Right atrium auricular region (tissue), 2 donors: ENCODE measurements around the gene EAF1. TPM values are rescaled to one million over a fixed set of nuclear protein-coding genes. Genes with fewer than 3 reads are reported as not detected.

Source experiments
- DNase-seq: peaks from one replicate; pipeline ENCODE4 v3.0.0-alpha.2; 2019; ENCODE audit warnings: low spot score
- H3K27ac ChIP-seq, 2 donors: fragments of 200-600 bp; sonication (generic); 1 replicate in 1 of 2; 2 replicates in 1 of 2; pipeline ENCODE4 v1.5.1; 2016 to 2019
- H3K27me3 ChIP-seq, 2 donors: fragments of 200-600 bp; sonication (generic); one replicate each; pipeline versions ENCODE4 v1.5.1 to v1.6.0; 2017 to 2019
- H3K36me3 ChIP-seq: fragments of 200-600 bp; sonication (generic); one replicate; pipeline ENCODE4 v1.5.1; 2016
- H3K4me1 ChIP-seq, 2 donors: fragments of 200-600 bp; sonication (generic); one replicate each; pipeline versions ENCODE4 v1.5.1 to v1.6.0; 2017 to 2019
- H3K4me3 ChIP-seq, 2 donors: fragments of 200-600 bp; sonication (generic); 1 replicate in 1 of 2; 2 replicates in 1 of 2; pipeline ENCODE4 v1.5.1; 2017 to 2019; ENCODE audit warnings: mild to moderate bottlenecking in 1 of 2, moderate library complexity in 1 of 2
- H3K9me3 ChIP-seq, 2 donors: fragments of 200-600 bp; sonication (generic); one replicate each; pipeline ENCODE4 v1.5.1; 2019
- total RNA-seq, 2 donors: library from RNA; depleted of rRNA; stranded (reverse); fragments of >200 nt; gene quantifications; one replicate each; pipeline ENCODE4 v1.1.0, GENCODE V29; 2016
- TF ChIP-seq, protein P1 (sequence below), 2 donors: fragments of 200-600 bp; sonication (generic); IDR thresholded peaks; one replicate each; pipeline ENCODE4 v1.5.1; 2019; ENCODE audit warnings: antibody characterized with exemption in 2 of 2

Gene EAF1
- total RNA-seq, 2 donors from 2014 or later: 9.7 to 13.2 TPM

DNA sequence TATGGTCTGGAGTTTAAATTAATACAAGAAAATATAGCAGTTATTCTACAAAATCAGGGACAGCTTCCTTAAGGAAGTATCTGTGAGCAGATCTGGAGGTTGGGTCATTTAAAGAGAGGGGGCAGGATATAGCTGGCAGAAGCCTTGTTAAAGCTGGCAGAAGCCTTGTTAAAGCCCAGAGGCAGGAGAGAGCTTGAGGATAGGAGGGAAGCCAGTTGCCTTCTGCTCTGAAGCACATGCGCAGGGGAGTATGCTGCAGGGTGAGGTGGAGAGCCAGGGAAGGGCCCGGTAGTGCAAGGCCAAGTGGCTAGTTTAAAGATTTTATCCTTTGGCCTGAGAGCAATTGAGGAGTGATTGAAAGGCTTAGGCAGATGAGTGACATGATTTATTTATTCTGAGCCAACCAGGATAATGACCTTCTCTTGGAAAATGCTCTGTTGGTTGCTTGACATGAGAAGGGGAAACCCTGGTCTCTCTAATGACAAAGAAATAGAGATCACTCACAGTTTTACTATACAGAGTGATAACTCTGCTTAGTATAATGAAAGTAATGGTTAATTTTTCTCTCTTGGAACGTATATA is 3.9 kb downstream of the EAF1 start:
- Histone ChIP-seq H3K36me3 (peaks cover 31% of the 10 kb centered on the region), H3K4me1 (peaks cover 0 to 23% of the 10 kb centered on the region in 2 donors)

DNA sequence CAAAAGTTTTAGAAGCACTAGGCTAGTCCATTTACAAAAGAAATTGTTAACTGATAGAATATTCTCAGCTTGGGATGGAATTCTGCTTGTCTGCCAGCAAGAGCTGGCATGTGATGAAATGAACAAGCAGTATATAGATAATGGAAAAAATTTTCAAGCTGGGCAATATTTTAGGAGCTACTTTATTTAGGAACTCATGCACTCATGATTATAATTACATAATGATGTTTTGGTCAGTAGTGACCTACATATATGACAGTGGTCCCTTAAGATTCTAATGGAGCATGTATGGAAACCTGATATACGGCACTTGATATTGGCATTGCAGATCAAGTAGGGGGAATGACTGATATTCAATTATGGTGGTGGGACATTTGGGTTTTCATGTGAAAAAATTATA is 6.1 kb downstream of the EAF1 start:
- Histone ChIP-seq H3K27me3 (no peaks in the 10 kb centered on the region), H3K4me1 (peaks cover 0 to 12% of the 10 kb centered on the region in 2 donors), H3K9me3 (no peaks in the 10 kb centered on the region), H3K4me3 (no peak overlapping the region), H3K36me3 (peaks cover 51% of the 10 kb centered on the region), H3K27ac (no peak overlapping the region)
- TF ChIP-seq, protein P1, sequence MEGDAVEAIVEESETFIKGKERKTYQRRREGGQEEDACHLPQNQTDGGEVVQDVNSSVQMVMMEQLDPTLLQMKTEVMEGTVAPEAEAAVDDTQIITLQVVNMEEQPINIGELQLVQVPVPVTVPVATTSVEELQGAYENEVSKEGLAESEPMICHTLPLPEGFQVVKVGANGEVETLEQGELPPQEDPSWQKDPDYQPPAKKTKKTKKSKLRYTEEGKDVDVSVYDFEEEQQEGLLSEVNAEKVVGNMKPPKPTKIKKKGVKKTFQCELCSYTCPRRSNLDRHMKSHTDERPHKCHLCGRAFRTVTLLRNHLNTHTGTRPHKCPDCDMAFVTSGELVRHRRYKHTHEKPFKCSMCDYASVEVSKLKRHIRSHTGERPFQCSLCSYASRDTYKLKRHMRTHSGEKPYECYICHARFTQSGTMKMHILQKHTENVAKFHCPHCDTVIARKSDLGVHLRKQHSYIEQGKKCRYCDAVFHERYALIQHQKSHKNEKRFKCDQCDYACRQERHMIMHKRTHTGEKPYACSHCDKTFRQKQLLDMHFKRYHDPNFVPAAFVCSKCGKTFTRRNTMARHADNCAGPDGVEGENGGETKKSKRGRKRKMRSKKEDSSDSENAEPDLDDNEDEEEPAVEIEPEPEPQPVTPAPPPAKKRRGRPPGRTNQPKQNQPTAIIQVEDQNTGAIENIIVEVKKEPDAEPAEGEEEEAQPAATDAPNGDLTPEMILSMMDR (IDR thresholded peaks at IDR 0.05): no peak
- no peak for DNase-seq

More for the DNA sequence above, 3.9 kb downstream of the EAF1 start:
- Histone ChIP-seq H3K27ac (no peak overlapping the region), H3K4me3 (no peak overlapping the region), H3K27me3 (no peaks in the 10 kb centered on the region), H3K9me3 (no peaks in the 10 kb centered on the region)
- TF ChIP-seq, protein P1 (IDR thresholded peaks at IDR 0.05): no peak
- DNase-seq: no peak

DNA sequence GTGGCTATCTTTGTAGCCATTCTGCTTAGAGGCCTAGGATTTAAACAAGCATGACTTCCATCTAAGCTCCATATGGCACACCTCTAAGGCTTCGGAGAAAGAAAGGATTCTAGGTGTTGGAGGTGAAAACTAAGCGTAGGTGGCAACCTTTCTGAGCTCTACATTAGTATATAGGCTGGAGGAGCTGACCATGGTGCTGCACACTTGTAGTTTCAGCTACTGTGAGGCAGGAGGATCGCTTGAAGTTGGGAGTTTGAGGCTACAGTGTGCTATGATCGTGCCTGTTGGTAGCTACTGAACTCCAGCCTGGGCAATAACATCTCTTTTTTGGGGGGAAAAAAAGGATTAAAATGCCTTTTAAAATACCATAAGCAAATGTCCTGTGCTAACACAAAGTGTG is 7.4 kb downstream of the EAF1 start:
- H3K9me3 ChIP-seq: no peaks in the 10 kb centered on the region
- H3K27me3 ChIP-seq: no peaks in the 10 kb centered on the region
- H3K36me3 ChIP-seq: peaks cover 61% of the 10 kb centered on the region
- H3K4me1 ChIP-seq: no peaks in the 10 kb centered on the region
- DNase-seq: no peak
- H3K27ac ChIP-seq: no peak overlapping the region
- H3K4me3 ChIP-seq: no peak overlapping the region
- TF ChIP-seq, protein P1 (IDR thresholded peaks at IDR 0.05): no peak

DNA sequence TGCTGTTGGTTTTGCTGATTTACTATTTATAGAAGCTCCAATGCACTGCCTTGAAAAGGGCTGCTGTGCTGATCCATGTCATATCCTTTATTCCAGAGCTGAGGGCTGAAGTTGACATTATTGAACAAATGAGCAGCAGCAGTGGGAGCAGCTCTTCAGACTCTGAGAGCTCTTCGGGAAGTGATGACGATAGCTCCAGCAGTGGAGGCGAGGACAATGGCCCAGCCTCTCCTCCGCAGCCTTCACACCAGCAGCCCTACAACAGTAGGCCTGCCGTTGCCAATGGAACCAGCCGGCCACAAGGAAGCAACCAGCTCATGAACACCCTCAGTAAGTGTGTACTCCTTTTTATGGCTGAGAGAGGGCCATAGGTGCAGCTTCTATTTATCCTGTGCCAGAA is 8.8 kb downstream of the EAF1 start:
- TF ChIP-seq, protein P1 (IDR thresholded peaks at IDR 0.05): no peak
- Histone ChIP-seq H3K4me1 (peaks cover 0 to 6% of the 10 kb centered on the region in 2 donors), H3K27ac (no peak overlapping the region), H3K36me3 (peaks cover 66% of the 10 kb centered on the region), H3K9me3 (no peaks in the 10 kb centered on the region), H3K27me3 (no peaks in the 10 kb centered on the region), H3K4me3 (no peak overlapping the region)
- DNase-seq: no peak

DNA sequence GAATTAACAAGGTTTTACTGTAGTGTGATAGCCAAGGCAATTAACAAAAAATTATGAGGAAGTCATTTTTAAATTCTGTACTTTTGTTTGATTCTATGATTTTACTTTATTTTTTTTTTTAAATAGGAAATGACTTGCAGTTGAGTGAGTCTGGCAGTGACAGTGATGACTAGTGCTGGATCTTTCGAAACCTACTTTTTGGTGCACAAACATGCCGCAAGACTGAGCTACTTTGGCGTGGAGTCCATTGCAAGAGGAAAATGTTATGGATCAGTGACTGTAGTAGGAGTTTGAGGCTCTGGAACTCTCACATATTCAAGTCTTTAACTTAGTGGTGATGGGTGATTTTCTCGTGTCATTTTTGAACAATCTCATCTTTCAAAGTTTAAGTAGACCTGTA is 11.6 kb downstream of the EAF1 start:
- TF ChIP-seq, protein P1 (IDR thresholded peaks at IDR 0.05): no peak
- H3K27ac ChIP-seq: no peak overlapping the region
- H3K27me3 ChIP-seq: no peaks in the 10 kb centered on the region
- H3K4me1 ChIP-seq: peaks cover 0 to 6% of the 10 kb centered on the region in 2 donors
- peaks cover 73% of the 10 kb centered on the region for H3K36me3 ChIP-seq
- H3K9me3 ChIP-seq: no peaks in the 10 kb centered on the region
- H3K4me3 ChIP-seq: no peak overlapping the region
- peak; percentile 34 for DNase-seq

DNA sequence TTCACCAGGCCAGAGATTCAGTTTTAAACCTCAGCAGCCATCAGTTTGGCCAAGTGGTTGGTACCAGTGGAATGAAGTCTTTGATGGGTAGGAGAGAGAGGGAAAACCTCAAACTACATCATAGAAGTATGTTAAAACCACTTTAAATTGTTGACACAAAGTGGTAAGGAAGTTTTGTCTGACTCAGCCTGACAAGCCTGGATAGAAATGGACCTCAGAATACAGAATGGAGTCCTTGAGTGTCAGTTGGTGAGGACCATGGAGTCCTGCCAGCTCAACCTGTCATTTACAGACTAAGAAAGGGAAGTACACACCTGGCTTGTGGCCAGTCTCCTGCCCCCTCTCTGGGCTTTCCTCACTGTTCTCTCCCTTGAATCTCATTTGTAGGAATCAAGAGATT is 12.1 kb downstream of the EAF1 start:
- peaks cover 68% of the 10 kb centered on the region for H3K36me3 ChIP-seq
- TF ChIP-seq, protein P1 (IDR thresholded peaks at IDR 0.05): no peak

More for the DNA sequence above, 12.1 kb downstream of the EAF1 start:
- no peaks in the 10 kb centered on the region for H3K9me3 ChIP-seq
- no peak overlapping the region for H3K4me3 ChIP-seq
- peaks cover 0 to 6% of the 10 kb centered on the region in 2 donors for H3K4me1 ChIP-seq
- DNase-seq: peak; percentile 44
- H3K27ac ChIP-seq: no peak overlapping the region
- H3K27me3 ChIP-seq: no peaks in the 10 kb centered on the region
